ENCODE results near the gene RALA.
"Not testable (repeated sequence)": the region's sequence is repeated elsewhere in the genome, so short reads cannot be mapped to it uniquely, and the experiment has no call there.

Gene RALA

GRCh38 chr7:39683216-39683845 lies 60.0 kb downstream of the RALA start:
- DNase-seq (ENCODE audit: low read depth in 3 of 3), result no peak

GRCh38 chr7:39686261-39686924 lies 63.0 kb downstream of the RALA start:
- DNase-seq (ENCODE audit: low read depth in 3 of 3), result no peak

DNA sequence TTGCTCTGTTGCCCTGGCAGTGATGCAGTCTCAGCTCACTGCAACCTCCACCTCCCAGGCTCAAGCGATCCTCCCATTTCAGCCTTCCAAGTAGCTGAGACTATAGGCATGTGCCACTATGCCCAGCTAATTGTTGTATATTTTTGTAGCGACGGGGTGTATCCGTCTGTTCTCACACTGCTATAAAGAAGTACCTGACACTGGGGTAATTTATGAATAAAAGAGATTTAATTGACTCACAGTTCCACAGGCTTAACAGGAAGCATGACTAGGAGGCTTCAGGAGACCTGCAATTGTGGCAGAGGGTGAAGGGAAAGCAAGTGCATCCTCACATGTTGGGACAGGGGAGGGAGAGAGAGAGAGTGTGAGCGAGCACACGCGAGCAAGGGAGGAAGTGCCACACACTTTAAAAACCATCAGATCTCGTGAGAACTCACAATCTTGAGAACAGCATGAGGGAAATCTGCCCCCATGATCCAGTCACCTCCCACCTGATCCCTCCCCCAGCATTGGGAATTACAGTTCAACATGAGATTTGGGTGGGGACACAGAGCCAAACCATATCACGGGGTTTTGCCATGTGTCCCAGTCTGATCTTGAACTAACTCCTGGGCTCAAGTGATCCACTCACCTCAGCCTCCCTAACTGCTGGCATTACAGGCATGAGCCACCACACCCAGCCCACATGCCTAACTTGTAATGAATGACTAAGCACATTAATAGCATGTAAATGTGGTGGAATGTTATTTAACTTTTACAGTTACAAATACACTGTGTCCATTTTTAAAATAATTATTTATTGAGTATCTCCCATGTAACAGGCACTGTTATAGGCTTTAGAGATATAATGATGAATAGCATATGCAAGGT lies 65.5 kb downstream of the RALA start:
- DNase-seq (ENCODE audit: low read depth in 3 of 3), result no peak

DNA sequence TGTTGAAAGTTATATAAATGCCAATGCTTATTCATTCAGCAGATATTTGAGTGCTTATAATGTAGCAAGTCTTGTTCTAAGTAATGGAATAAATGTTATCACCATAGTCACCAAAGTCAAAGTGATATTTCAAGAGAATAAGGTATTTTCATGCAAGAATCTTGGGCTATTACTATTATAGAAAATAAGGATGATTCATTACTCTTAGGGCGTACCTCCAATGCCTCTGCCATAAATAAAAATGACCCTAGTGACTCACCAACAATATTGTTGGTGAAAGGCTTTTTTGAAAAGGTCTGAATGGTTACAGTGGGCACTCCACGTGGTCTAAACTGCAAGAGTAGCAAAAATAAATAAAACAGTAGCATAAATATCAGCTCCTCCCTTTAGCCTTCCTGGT lies 68.4 kb downstream of the RALA start:
- DNase-seq (ENCODE audit: low read depth in 3 of 3), result no peak

- DNase-seq (ENCODE audit: low read depth in 3 of 3), result not testable (repeated sequence)
Measured at GRCh38 chr7:39693086-39693485, 69.7 kb downstream of the RALA start.

- DNase-seq (ENCODE audit: low read depth in 3 of 3), result no peak
Measured at GRCh38 chr7:39693812-39694211, 70.4 kb downstream of the RALA start.

GRCh38 chr7:39695852-39696586 lies 72.6 kb downstream of the RALA start:
- DNase-seq (ENCODE audit: low read depth in 3 of 3), result no peak

DNA sequence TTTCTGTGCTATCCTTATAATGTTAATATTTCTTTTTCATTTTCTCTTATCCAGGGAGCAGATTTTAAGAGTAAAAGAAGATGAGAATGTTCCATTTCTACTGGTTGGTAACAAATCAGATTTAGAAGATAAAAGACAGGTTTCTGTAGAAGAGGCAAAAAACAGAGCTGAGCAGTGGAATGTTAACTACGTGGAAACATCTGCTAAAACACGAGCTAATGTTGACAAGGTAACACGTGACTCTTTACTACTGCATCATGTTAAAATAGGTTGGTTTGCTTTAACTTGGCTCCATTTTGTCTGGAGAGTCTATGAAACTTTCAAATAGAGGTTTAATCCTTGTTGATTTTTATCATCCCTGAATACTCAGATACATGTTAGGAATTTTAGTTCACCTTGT lies 73.3 kb downstream of the RALA start:
- DNase-seq (ENCODE audit: low read depth in 3 of 3), result no peak

- DNase-seq (ENCODE audit: low read depth in 3 of 3), result no peak
Measured at GRCh38 chr7:39697483-39697882, 74.1 kb downstream of the RALA start.

DNA sequence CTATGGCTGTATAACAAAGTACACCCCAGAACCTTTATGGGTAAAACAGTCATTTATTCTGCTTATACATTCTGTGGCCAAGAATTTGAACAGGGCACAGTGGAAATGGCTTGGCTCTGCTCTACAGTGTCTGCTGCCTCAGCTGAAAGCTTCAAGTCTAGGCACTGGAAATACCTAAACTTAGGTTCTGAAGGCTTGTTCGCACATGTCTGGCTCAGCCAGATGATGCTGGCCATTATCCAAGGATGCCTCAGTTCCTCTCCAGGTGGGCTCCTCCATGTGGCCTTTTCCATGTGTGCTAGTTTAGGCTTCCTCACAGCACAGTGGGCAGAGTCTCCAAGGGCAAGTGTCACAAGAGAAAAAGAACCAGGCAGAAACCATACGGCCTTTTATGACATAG lies 76.8 kb downstream of the RALA start:
- no peak for DNase-seq (ENCODE audit: low read depth in 3 of 3)

- no peak for DNase-seq (ENCODE audit: low read depth in 3 of 3)
Measured at GRCh38 chr7:39700932-39701331, 77.6 kb downstream of the RALA start.

DNA sequence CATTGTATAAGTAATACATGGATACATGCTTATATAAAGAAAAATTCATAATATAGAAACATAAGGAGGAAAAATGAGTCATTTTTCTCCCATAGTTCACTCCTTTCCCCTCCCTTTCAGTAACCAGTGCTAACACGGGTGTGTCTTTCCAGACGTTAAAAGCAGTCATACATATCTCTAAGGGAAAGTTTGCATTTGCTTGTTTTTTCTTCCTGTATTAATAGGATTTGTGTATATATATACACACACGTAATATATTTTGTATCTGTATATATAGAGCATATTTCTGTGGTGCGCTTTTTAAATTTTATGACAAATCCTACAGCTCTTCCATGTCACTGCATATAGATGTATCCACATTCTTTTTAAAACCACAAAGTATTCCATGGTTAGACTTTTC lies 78.8 kb downstream of the RALA start:
- no peak for DNase-seq (ENCODE audit: low read depth in 3 of 3)

- DNase-seq (ENCODE audit: low read depth in 3 of 3), result no peak
Measured at GRCh38 chr7:39703144-39703543, 79.8 kb downstream of the RALA start.

- no peak for DNase-seq (ENCODE audit: low read depth in 3 of 3)
Measured at GRCh38 chr7:39709029-39709428, 85.7 kb downstream of the RALA start.

- DNase-seq (ENCODE audit: low read depth in 3 of 3), result no peak
Measured at GRCh38 chr7:39709768-39710311, 86.5 kb downstream of the RALA start.

DNA sequence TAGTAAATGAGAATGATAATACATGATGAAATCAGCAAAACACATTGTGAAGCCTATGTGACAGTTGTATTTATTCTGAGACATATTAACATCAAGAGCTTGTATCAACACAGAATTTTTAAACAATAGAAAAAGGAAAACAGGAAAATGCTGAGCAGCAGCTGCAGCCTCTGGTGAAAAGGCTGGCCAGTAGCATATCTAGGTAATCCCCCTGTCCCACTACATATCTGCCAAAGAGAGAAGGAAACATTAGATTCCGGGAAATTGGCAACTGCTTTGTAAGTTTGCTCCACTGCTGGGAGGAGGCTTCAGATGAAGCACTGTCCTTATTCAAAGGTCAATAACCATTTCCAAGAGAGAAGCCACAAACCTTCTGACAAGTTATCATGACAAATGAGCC lies 89.4 kb downstream of the RALA start:
- DNase-seq (ENCODE audit: low read depth in 3 of 3), result no peak

DNA sequence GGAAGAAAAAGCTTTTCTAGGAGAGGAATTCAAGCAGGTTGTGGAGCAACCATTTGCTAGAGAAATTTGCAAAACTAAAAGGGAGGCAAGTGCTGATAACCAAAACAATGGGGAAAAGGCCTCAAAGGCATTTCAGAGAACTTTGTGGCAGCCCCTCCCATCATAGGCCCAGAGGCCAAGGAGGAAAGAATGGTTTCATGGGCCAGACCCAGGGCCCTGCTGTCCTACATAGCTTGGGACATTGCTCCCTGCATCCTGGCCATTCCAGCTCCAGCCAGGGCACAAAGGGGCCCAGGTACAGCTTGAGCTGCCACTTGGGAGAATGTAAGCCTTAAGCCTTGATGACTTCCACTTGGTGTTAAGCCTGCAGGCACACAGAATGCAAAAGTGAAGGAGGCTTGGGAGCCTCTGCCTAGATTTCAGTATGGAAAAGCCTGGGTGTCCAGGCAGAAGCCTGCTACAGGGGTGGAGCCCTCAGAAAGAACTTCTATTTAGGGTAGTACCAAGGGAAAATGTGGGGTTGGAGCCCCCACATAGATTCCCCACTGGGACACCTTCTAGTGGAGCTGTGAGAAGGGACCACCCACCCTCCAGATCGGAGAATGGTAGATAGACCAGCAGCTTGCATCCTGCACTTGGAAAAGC lies 91.2 kb downstream of the RALA start:
- DNase-seq (ENCODE audit: low read depth in 3 of 3), result no peak

GRCh38 chr7:39720586-39720985 lies 97.2 kb downstream of the RALA start:
- no peak for DNase-seq (ENCODE audit: low read depth in 3 of 3)

DNA sequence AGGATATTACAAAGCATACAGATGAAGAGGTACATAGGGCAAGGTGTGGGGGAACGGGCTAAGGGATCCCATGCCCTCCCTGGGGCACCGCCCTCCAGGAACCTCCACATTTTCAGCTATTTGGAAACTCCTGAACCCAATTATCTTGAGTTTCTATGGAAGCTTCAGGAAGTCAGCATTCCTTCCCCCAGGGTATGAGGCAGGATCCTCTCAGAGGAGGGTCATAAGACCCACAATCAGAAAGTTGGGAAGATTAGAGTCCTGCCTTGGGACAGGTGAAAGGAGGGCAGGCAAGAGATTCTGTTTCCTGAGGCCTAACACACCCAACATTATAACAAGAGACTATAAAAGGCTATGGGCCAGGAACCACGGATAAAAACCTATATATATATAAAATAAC lies 98.0 kb downstream of the RALA start:
- DNase-seq (ENCODE audit: low read depth in 3 of 3), result no peak

- DNase-seq (ENCODE audit: low read depth in 3 of 3), result no peak
Measured at GRCh38 chr7:39721919-39722597, 98.7 kb downstream of the RALA start.
